IPS-11a (cell line): ENCODE data around the gene PDIA2.
A peak's percentile ranks its signal among the peaks of the same experiment; 100 is the strongest.

Source experiments
- H3K4me3 ChIP-seq: one replicate; pipeline ENCODE4 v1.5.1; 2013; ENCODE audit warnings: low read depth, low read length, control low read depth

Gene PDIA2

DNA sequence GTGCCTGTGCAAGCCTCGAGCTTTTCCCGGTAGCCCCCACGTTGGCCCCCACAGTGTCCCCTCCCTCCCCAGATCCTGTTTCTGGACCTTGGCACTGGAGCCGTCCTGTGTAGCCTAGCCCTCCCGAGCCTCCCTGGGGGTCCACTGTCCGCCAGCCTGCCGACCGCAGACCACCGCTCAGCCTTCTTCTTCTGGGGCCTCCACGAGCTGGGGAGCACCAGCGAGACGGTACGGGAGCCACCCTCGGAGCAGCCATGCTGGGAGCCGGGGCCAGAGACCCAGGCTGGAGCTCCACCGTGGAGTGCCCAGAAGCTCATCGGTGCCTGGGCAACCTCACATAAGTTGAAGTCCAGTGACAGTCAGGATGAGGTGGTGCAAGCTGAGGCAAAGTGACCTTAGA, 19.0 kb upstream of the PDIA2 start:
- H3K4me3 ChIP-seq, result no peak overlapping the region

GRCh38 chr16:264440-264951, 18.5 kb upstream of the PDIA2 start:
- no peak overlapping the region for H3K4me3 ChIP-seq

GRCh38 chr16:265002-265529, 17.9 kb upstream of the PDIA2 start:
- H3K4me3 ChIP-seq, result no peak overlapping the region

GRCh38 chr16:265711-266110, 17.3 kb upstream of the PDIA2 start:
- H3K4me3 ChIP-seq, result no peak overlapping the region

GRCh38 chr16:266258-267164, 16.5 kb upstream of the PDIA2 start:
- no peak overlapping the region for H3K4me3 ChIP-seq

DNA sequence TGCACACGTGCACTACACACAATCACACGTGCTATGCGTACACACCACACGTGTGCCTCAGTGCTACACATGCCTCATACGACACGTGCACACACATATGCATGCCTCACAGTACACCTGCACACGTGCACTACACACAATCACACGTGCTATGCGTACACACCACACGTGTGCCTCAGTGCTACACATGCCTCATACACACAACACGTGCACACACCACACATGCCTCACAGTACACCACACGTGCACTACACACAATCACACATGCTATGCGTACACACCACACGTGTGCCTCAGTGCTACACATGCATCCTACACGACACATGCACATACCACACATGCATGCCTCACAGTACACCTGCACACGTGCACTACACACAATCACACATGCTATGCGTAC, 15.4 kb upstream of the PDIA2 start:
- peak overlapping the region; percentile 8 for H3K4me3 ChIP-seq

GRCh38 chr16:268141-269053, 14.6 kb upstream of the PDIA2 start:
- no peak overlapping the region for H3K4me3 ChIP-seq

GRCh38 chr16:269061-269796, 13.7 kb upstream of the PDIA2 start:
- no peak overlapping the region for H3K4me3 ChIP-seq

GRCh38 chr16:270381-271255, 12.3 kb upstream of the PDIA2 start:
- no peak overlapping the region for H3K4me3 ChIP-seq

GRCh38 chr16:272633-273546, 10.1 kb upstream of the PDIA2 start:
- H3K4me3 ChIP-seq, result no peak overlapping the region

GRCh38 chr16:273547-274421, 9.2 kb upstream of the PDIA2 start:
- H3K4me3 ChIP-seq, result no peak overlapping the region

- H3K4me3 ChIP-seq, result peak overlapping the region; percentile 37
Observed at GRCh38 chr16:275041-275641, 7.8 kb upstream of the PDIA2 start.

DNA sequence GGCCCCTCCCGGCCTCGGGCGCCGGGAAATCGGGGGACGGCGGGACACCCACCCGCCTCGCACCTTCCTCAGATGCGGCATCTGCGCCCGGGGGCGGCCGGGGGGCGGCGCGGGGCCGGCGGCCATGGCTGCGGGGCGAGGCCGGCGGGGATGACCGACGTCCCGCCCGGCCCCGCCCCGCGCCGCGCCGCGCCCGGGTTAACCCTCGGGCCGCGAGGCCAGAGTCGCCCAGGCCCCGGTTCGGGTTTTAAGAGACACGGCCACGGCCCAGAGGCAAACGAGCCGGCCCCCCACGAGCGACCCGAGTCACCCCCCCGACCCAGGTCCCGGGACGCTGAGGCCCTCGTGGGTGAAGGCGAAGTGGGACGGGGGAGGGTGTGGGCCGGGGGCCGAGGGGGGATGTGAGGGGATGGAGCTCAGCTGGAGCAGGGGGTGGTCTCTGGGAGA, 7.2 kb upstream of the PDIA2 start, which contains the start of gene RGS11:
TSS of gene RGS11 (minus strand) at position 159 of the 447 bp plus-strand sequence. CDS start at position 126, 33 bp downstream.
- H3K4me3 ChIP-seq, result peak within 1 kb of the TSS; percentile 37

DNA sequence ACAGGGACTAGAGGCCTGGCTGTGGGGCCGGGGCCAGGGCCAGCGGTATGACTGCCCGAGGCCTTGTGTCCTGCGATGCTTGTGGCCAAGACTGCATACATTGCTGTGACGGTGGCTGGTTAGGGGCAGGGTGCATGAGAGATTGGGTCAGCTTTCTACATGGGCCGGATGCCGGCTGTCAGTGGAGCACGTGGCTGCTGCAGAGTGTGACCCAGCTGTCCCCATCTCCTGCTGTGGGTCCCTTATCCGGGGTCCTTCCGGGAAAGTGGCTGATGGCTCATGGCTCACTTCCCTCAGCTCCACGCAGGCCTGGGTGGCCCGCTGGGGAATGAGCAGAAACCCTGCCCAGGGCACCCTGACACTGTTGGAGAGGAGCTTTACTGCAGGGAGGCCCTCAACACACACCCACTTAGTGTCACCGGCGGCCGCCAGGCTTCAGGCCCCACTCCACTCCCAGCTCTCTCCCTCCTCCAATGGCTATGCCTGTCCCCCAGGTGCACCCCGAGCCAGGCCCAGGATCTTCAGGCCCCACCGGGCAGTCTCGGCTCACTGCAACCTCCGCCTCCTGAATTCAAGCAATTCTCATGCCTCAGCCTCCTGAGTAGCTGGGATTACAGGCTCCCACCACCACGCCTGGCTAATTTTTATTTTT, 6.4 kb upstream of the PDIA2 start:
- no peak overlapping the region for H3K4me3 ChIP-seq

- H3K4me3 ChIP-seq, result no peak overlapping the region
Observed at GRCh38 chr16:278863-279366, 4.0 kb upstream of the PDIA2 start.

DNA sequence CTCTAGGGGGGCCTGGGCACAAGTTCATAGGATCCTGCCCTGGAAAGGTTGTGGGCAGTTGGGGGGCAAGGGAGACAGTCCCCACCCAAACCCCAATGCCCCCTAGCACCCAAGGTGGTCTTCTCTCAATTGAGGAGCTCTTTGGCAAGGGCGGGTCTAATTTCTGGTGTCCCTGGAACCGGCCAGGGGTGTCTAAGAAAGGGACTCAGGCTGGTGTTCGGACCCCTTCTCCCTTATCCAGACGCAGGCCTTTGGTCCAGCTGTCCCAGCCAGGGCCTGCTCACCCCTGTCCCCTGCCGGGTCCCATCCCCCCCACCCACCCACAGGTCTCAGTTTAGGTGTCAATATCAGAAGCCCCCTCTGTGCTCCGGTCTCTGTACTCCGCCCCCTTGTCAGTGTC, 3.4 kb upstream of the PDIA2 start:
- H3K4me3 ChIP-seq, result no peak overlapping the region
